IMR-90 (cell line): ENCODE data around the gene SGK1. TPM values are rescaled to one million over a fixed set of nuclear protein-coding genes. Genes with fewer than 3 reads are reported as not detected.

Experiments
- ATAC-seq: fragments of 200-7000 bp; cut with Tn5 transposase; 2 replicates; pipeline ENCODE4 v1.9.1; 2020; ENCODE audit warnings: low read depth, mild to moderate bottlenecking, moderate library complexity
- BruUV-seq: library from RNA; stranded (reverse); fragments of 400-500 nt; replicated peaks from 2 replicates; lab custom pipeline; 2021; lab: Mats Ljungman, UMichigan
- CTCF ChIA-PET: fragments of 300-600 bp; formaldehyde crosslinking; extraction: SDS; loops from one replicate; lab custom pipeline; 2021; ENCODE audit warnings: antibody characterized with exemption; lab: Yijun Ruan, JAX
- POLR2A ChIA-PET: fragments of 300-600 bp; sonication (Branson Sonifier 250); formaldehyde crosslinking; loops from one replicate; lab custom pipeline; 2022; ENCODE audit warnings: antibody characterized with exemption; ENCODE audit not compliant: unreplicated experiment; lab: Charles Lee
- DNase-seq: peaks from one replicate; pipeline ENCODE4 v3.0.0; 2013
- H2AFZ ChIP-seq: replicated peaks from 2 replicates; pipeline ENCODE3; 2013; ENCODE audit warnings: low read length, mild to moderate bottlenecking; ENCODE audit not compliant: poor library complexity
- H2AK5ac ChIP-seq: 2 replicates; pipeline ENCODE4 v1.6.1; 2013; ENCODE audit warnings: low read depth, low read length, inconsistent platforms
- H2AK9ac ChIP-seq: replicated peaks from 2 replicates; pipeline ENCODE3; 2013; ENCODE audit warnings: mild to moderate bottlenecking, low read depth, low read length, moderate library complexity; ENCODE audit not compliant: poor library complexity
- H2BK120ac ChIP-seq: 2 replicates; pipeline ENCODE4 v1.6.1; 2013; ENCODE audit warnings: low read depth, low read length, inconsistent platforms
- H2BK15ac ChIP-seq: 3 replicates; pipeline ENCODE4 v1.6.1; 2013; ENCODE audit warnings: low read depth, low read length, inconsistent platforms
- H2BK20ac ChIP-seq: 2 replicates; pipeline ENCODE4 v1.6.1; 2013; ENCODE audit warnings: low read depth, mild to moderate bottlenecking, inconsistent platforms, low read length, moderate library complexity
- H2BK5ac ChIP-seq: 2 replicates; pipeline ENCODE4 v1.6.1; 2013; ENCODE audit warnings: mild to moderate bottlenecking, low read depth, low read length, inconsistent platforms; ENCODE audit not compliant: poor library complexity, severe bottlenecking
- H3K14ac ChIP-seq: replicated peaks from 2 replicates; pipeline ENCODE4 v1.6.1; 2013; ENCODE audit warnings: low read depth, low read length, inconsistent platforms
- H3K18ac ChIP-seq: 2 replicates; pipeline ENCODE4 v1.6.1; 2013; ENCODE audit warnings: low read depth, low read length, control low read depth
- H3K23ac ChIP-seq: 2 replicates; pipeline ENCODE4 v1.6.1; 2013; ENCODE audit warnings: low read depth, low read length, inconsistent platforms
- H3K27ac ChIP-seq: 2 replicates; pipeline ENCODE4 v1.5.1; 2013; ENCODE audit warnings: mild to moderate bottlenecking, control low read depth, low read length; ENCODE audit not compliant: insufficient read depth
- H3K27me3 ChIP-seq: 2 replicates; pipeline ENCODE4 v1.6.1; 2013; ENCODE audit warnings: low read length; ENCODE audit not compliant: control insufficient read depth, insufficient read depth
- H3K36me3 ChIP-seq: 2 replicates; pipeline ENCODE4 v1.6.1; 2013; ENCODE audit warnings: low read length, mixed read lengths; ENCODE audit not compliant: control insufficient read depth, insufficient read depth
- H3K4ac ChIP-seq: 2 replicates; pipeline ENCODE4 v1.6.1; 2013; ENCODE audit warnings: low read depth, low read length, inconsistent platforms
- H3K4me1 ChIP-seq: 2 replicates; pipeline ENCODE4 v1.6.1; 2013; ENCODE audit warnings: low read length, mixed read lengths; ENCODE audit not compliant: control insufficient read depth, insufficient read depth
- H3K4me2 ChIP-seq: 2 replicates; pipeline ENCODE4 v1.6.1; 2013; ENCODE audit warnings: low read depth, mild to moderate bottlenecking, control low read depth, low read length, moderate library complexity
- H3K4me3 ChIP-seq: 2 replicates; pipeline ENCODE4 v1.5.1; 2013; ENCODE audit warnings: low read depth, mild to moderate bottlenecking, control low read depth, low read length, moderate library complexity; ENCODE audit not compliant: insufficient read depth
- H3K56ac ChIP-seq: 2 replicates; pipeline ENCODE4 v1.6.1; 2013; ENCODE audit warnings: low read length, inconsistent platforms; ENCODE audit not compliant: insufficient read depth; ENCODE audit errors: extremely low read depth
- H3K79me1 ChIP-seq, 2 experiments: 2 replicates each; pipeline ENCODE4 v1.6.1; 2013; ENCODE audit warnings: low read length in 2 of 2, inconsistent platforms in 1 of 2, low read depth in 1 of 2
- H3K9ac ChIP-seq: 2 replicates; pipeline ENCODE4 v1.6.1; 2013; ENCODE audit warnings: low read depth, low read length, control low read depth
- H3K9me1 ChIP-seq: 2 replicates; pipeline ENCODE4 v1.6.1; 2013; ENCODE audit warnings: low read length, inconsistent platforms; ENCODE audit not compliant: insufficient read depth
- H3K9me3 ChIP-seq: 2 replicates; pipeline ENCODE4 v1.6.1; 2013; ENCODE audit warnings: low read length; ENCODE audit not compliant: control insufficient read depth, insufficient read depth
- H4K20me1 ChIP-seq: 2 replicates; pipeline ENCODE4 v1.6.1; 2013; ENCODE audit warnings: low read length, inconsistent platforms; ENCODE audit not compliant: insufficient read depth
- H4K5ac ChIP-seq: 2 replicates; pipeline ENCODE4 v1.6.1; 2013; ENCODE audit warnings: mild to moderate bottlenecking, low read depth, low read length, control low read depth
- H4K8ac ChIP-seq, 2 experiments: 2 replicates each; pipeline ENCODE4 v1.6.1; 2013; ENCODE audit warnings: low read depth in 2 of 2, low read length in 2 of 2, control low read depth in 1 of 2, inconsistent platforms in 1 of 2
- H4K91ac ChIP-seq: 2 replicates; pipeline ENCODE4 v1.6.1; 2013; ENCODE audit warnings: low read depth, low read length, inconsistent platforms; ENCODE audit not compliant: insufficient read depth
- BHLHE40 ChIP-seq: fragments of 150-350 bp; IDR thresholded peaks from 2 replicates; pipeline ENCODE4 v1.6.1; 2016; ENCODE audit warnings: mild to moderate bottlenecking, low read depth, low read length
- CEBPB ChIP-seq: IDR thresholded peaks from 2 replicates; pipeline ENCODE4 v1.6.1; 2012; ENCODE audit warnings: low read depth, low read length, improper control_type of control experiment
- CHD1 ChIP-seq: IDR thresholded peaks from 2 replicates; pipeline ENCODE4 v1.6.1; 2012; ENCODE audit warnings: low read depth, low read length, improper control_type of control experiment
- FOS ChIP-seq: fragments of 150-350 bp; IDR thresholded peaks from 2 replicates; pipeline ENCODE4 v1.6.1; 2016; ENCODE audit warnings: low read depth, low read length
- MAFK ChIP-seq: IDR thresholded peaks from 2 replicates; pipeline ENCODE4 v1.6.1; 2012; ENCODE audit warnings: low read depth, low read length, improper control_type of control experiment
- MAZ ChIP-seq: IDR thresholded peaks from 2 replicates; pipeline ENCODE4 v1.6.1; 2012; ENCODE audit warnings: low read depth, mild to moderate bottlenecking, low read length, improper control_type of control experiment, moderate library complexity, borderline replicate concordance
- NFE2L2 ChIP-seq: fragments of 150-350 bp; IDR thresholded peaks from 2 replicates; pipeline ENCODE4 v1.6.1; 2016; ENCODE audit warnings: low read depth, mild to moderate bottlenecking, low read length
- POLR2A ChIP-seq: IDR thresholded peaks from 2 replicates; pipeline ENCODE4 v1.6.1; 2012; ENCODE audit warnings: mild to moderate bottlenecking, low read depth, low read length
- RAD21 ChIP-seq: IDR thresholded peaks from 2 replicates; pipeline ENCODE4 v1.6.1; 2012; ENCODE audit warnings: low read length, improper control_type of control experiment
- RCOR1 ChIP-seq: IDR thresholded peaks from 2 replicates; pipeline ENCODE4 v1.6.1; 2012; ENCODE audit warnings: mild to moderate bottlenecking, low read length, improper control_type of control experiment; ENCODE audit not compliant: insufficient replicate concordance
- RFX5 ChIP-seq: IDR thresholded peaks from 2 replicates; pipeline ENCODE4 v1.8.0; 2012; ENCODE audit warnings: low read depth, mild to moderate bottlenecking, low read length, moderate library complexity
- SMC3 ChIP-seq: fragments of 150-350 bp; IDR thresholded peaks from 2 replicates; pipeline ENCODE4 v1.6.1; 2016; ENCODE audit warnings: low read depth, mild to moderate bottlenecking, antibody characterized with exemption, low read length, moderate library complexity
- WGBS, 2 experiments: methylation state at CpG; one replicate each; pipeline versions ENCODE4 v1.1.5 to v1.1.7; 2013; ENCODE audit warnings: missing lambda C conversion rate in 2 of 2; ENCODE audit not compliant: insufficient read length in 1 of 2; ENCODE audit errors: extremely low coverage in 2 of 2; 5-methylcytosine and 5-hydroxymethylcytosine counted together
- dilution Hi-C: fragments of 300-500 bp; cut with HindIII; formaldehyde crosslinking; loops from one replicate; pipeline ENCODE4 v1.14.3; 2018; ENCODE audit warnings: low sequenced_read_pairs; ENCODE audit not compliant: unreplicated experiment
- in situ Hi-C: fragments of 300-500 bp; cut with MboI; formaldehyde crosslinking; loops from 3 replicates; pipeline ENCODE4 v1.14.3; 2019; ENCODE audit warnings: low sequenced_read_pairs, inconsistent platforms, mixed read lengths
- intact Hi-C: fragments of 100-400 bp; cut with micrococcal nuclease; formaldehyde crosslinking; loops from 2 replicates; pipeline ENCODE4 v1.10.0; 2022
- polyA plus RNA-seq, 3 experiments: library from polyadenylated mRNA; depleted of rRNA; stranded (reverse); fragments of >200 nt; gene quantifications; 2 replicates each; pipeline ENCODE4 v1.2.3, GENCODE V29; 2012; ENCODE audit warnings: low replicate concordance in 1 of 3
- total RNA-seq: library from RNA; depleted of rRNA; stranded (reverse); fragments of >200 nt; gene quantifications from 2 replicates; pipeline ENCODE4 v1.2.3, GENCODE V29; 2012
- TF ChIP-seq, protein P1 (sequence below): fragments of 150-350 bp; IDR thresholded peaks from 2 replicates; pipeline ENCODE4 v1.6.1; 2016; ENCODE audit warnings: low read depth, mild to moderate bottlenecking, low read length, moderate library complexity, borderline replicate concordance
- TF ChIP-seq, protein P2 (sequence below): fragments of 150-350 bp; IDR thresholded peaks from 2 replicates; pipeline ENCODE4 v1.6.1; 2017; ENCODE audit warnings: mild to moderate bottlenecking, antibody characterized with exemption, low read length, low read depth

SGK1 gene
- total and polyA plus RNA-seq, 2 of the 4 experiments (the other 2 are of a cell fraction) = 121 to 255 TPM

DNA sequence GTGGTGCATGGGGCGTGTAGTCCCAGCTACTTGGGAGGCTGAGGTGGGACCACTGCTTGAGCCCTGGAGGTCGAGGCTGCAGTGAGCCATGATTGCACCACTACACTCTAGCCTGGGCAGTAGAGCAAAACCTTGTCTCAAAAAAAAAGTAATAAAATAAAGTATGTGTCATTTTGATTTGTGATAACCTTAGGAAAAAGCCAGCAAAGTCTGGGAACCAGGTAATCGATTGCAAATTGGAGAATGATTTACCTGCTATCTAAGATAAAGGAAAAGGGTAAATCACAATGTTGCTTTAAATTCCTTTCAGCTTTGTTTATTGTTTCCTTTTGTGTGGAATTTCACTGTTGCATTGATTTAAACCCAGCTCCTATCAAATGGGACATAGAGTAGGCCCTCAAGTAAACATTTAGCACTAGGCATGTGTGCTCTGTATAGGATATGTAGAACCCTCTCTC lies 59.0 kb downstream of the SGK1 start:
- Histone ChIP-seq H3K4me2 (no peak overlapping the region), H3K9ac (no peak overlapping the region), H3K23ac (no peak overlapping the region), H2BK5ac (no peak overlapping the region), H3K27ac (no peak overlapping the region), H3K4ac (no peak overlapping the region), H2BK15ac (no peak overlapping the region), H2BK120ac (no peak overlapping the region), H2BK20ac (no peak overlapping the region), H3K4me3 (no peak overlapping the region), H4K5ac (no peak overlapping the region), H2AK9ac (no peak overlapping the region), H3K27me3 (no peaks in the 10 kb centered on the region), H2AFZ (no peak overlapping the region), H3K18ac (no peak overlapping the region), H3K4me1 (peaks cover under 1% of the 10 kb centered on the region; the same call in 1 of the 2 replicates), H3K36me3 (no peaks in the 10 kb centered on the region), H3K14ac (no peak overlapping the region), H3K9me1 (no peaks in the 10 kb centered on the region), H3K9me3 (no peaks in the 10 kb centered on the region), H3K79me1 (no peaks in the 10 kb centered on the region), H4K91ac (no peak overlapping the region), H4K20me1 (no peaks in the 10 kb centered on the region), H2AK5ac (no peak overlapping the region), H4K8ac (no peak overlapping the region), H3K56ac (no peak overlapping the region)
- WGBS, 2 experiments = no CpG with 5 or more reads among the region's 3 CpGs
- intact Hi-C loops (no loop called here), in situ Hi-C loops (no loop called here), dilution Hi-C loops (no loop called here)
- BruUV-seq = no TSS peak
- TF ChIP-seq, protein P1, sequence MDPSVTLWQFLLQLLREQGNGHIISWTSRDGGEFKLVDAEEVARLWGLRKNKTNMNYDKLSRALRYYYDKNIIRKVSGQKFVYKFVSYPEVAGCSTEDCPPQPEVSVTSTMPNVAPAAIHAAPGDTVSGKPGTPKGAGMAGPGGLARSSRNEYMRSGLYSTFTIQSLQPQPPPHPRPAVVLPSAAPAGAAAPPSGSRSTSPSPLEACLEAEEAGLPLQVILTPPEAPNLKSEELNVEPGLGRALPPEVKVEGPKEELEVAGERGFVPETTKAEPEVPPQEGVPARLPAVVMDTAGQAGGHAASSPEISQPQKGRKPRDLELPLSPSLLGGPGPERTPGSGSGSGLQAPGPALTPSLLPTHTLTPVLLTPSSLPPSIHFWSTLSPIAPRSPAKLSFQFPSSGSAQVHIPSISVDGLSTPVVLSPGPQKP = no peak
- TF ChIP-seq BHLHE40 = no peak
- no peak for TF ChIP-seq MAZ
- no peak for TF ChIP-seq CEBPB
- no peak for TF ChIP-seq RAD21
- TF ChIP-seq, protein P2, sequence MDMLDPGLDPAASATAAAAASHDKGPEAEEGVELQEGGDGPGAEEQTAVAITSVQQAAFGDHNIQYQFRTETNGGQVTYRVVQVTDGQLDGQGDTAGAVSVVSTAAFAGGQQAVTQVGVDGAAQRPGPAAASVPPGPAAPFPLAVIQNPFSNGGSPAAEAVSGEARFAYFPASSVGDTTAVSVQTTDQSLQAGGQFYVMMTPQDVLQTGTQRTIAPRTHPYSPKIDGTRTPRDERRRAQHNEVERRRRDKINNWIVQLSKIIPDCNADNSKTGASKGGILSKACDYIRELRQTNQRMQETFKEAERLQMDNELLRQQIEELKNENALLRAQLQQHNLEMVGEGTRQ = no peak
- TF ChIP-seq SMC3 = no peak
- no peak for TF ChIP-seq POLR2A
- no peak for TF ChIP-seq RCOR1
- no peak for TF ChIP-seq CHD1
- TF ChIP-seq MAFK = no peak
- no peak for TF ChIP-seq FOS
- TF ChIP-seq RFX5 = no peak
- no peak for TF ChIP-seq NFE2L2
- CTCF ChIA-PET = interaction anchor here (0.6 kb wide), 1 partner anchor 12 kb away, joined by 4 read pairs; no protein-coding TSS in a partner anchor
- POLR2A ChIA-PET = no interaction called here
- ATAC-seq (no peak; the same call in 1 of the 2 replicates), DNase-seq (no peak)
